HepG2 (cell line): ENCODE data around the gene DDX28. TPM values are rescaled to one million over a fixed set of nuclear protein-coding genes. Genes with fewer than 3 reads are reported as not detected.

Source experiments
- ATAC-seq: fragments of 200-7000 bp; cut with Tn5 transposase; 3 replicates; pipeline ENCODE4 v1.9.1; 2020; ENCODE audit warnings: mild to moderate bottlenecking, moderate library complexity
- BruUV-seq: library from RNA; stranded (reverse); fragments of 400-500 nt; replicated peaks from 2 replicates; lab custom pipeline; 2021; lab: Mats Ljungman, UMichigan
- CTCF ChIA-PET: fragments of 300-600 bp; formaldehyde crosslinking; extraction: SDS; loops from one replicate; lab custom pipeline; 2021; ENCODE audit warnings: low total read pairs, inconsistent platforms, low intra/inter-chr PET ratio; lab: Yijun Ruan, JAX
- POLR2A ChIA-PET: fragments of 350-600 bp; sonication (Branson Sonifier 250); formaldehyde crosslinking; loops from one replicate; lab custom pipeline; 2020; ENCODE audit warnings: antibody characterized with exemption, inconsistent platforms; lab: Yijun Ruan, JAX
- DNase-seq: peaks from one replicate; pipeline ENCODE4 v3.0.0-alpha.2; 2015; ENCODE audit warnings: low spot score
- FAIRE-seq: peaks from 3 replicates; lab custom pipeline; 2011; peaks lifted over from hg19 to GRCh38; lab: Jason Lieb, UNC
- H2AFZ ChIP-seq: one replicate; pipeline ENCODE4 v1.6.1; 2011; ENCODE audit warnings: low read length, inconsistent platforms
- H3K27ac ChIP-seq: fragments of 300-600 bp; 3 replicates; pipeline ENCODE4 v1.8.0; 2011; ENCODE audit warnings: mixed run types, mild to moderate bottlenecking, mixed read lengths, low read length, inconsistent platforms; ENCODE audit not compliant: insufficient read depth; ENCODE audit errors: extremely low read length
- H3K27me3 ChIP-seq, 2 experiments: fragments of 200-600 bp in 1 of 2; 2 replicates in 1 of 2; 3 replicates in 1 of 2; pipeline versions ENCODE4 v1.6.0 to v1.8.0; 2011; ENCODE audit warnings: low read length in 2 of 2, mild to moderate bottlenecking in 2 of 2, moderate library complexity in 2 of 2, inconsistent platforms in 1 of 2; ENCODE audit not compliant: insufficient read depth in 2 of 2, control insufficient read depth in 1 of 2
- H3K36me3 ChIP-seq, 2 experiments: fragments of 200-600 bp in 1 of 2; replicated peaks in 1 of 2; 2 replicates in 1 of 2; 3 replicates in 1 of 2; pipeline versions ENCODE4 v1.5.1 to v1.8.0; 2011; ENCODE audit warnings: low read length in 2 of 2, inconsistent platforms in 1 of 2; ENCODE audit not compliant: insufficient read depth in 2 of 2, control insufficient read depth in 1 of 2
- H3K4me1 ChIP-seq: 2 replicates; pipeline ENCODE4 v1.5.1; 2012; ENCODE audit warnings: low read length, inconsistent platforms; ENCODE audit not compliant: insufficient read depth
- H3K4me2 ChIP-seq: 2 replicates; pipeline ENCODE4 v1.6.0; 2011; ENCODE audit warnings: low read depth, low read length, inconsistent platforms
- H3K4me3 ChIP-seq, 3 experiments: fragments of 200-600 bp in 1 of 3; sonication (generic), shearing (Covaris generic) in 1 of 3; replicated peaks in 1 of 3; 2 replicates each; pipeline ENCODE4 v1.5.1; 2011 to 2016; ENCODE audit warnings: low read length in 3 of 3, inconsistent platforms in 2 of 3, low read depth in 2 of 3, mild to moderate bottlenecking in 2 of 3, control low read depth in 1 of 3, mixed read lengths in 1 of 3; ENCODE audit not compliant: insufficient read depth in 1 of 3
- H3K79me2 ChIP-seq: one replicate; pipeline ENCODE4 v1.6.1; 2011; ENCODE audit warnings: low read length, inconsistent platforms; ENCODE audit not compliant: insufficient read depth
- H3K9ac ChIP-seq: 2 replicates; pipeline ENCODE4 v1.6.0; 2011; ENCODE audit warnings: mild to moderate bottlenecking, low read depth, low read length, inconsistent platforms; ENCODE audit not compliant: insufficient read depth
- H3K9me3 ChIP-seq: 2 replicates; pipeline ENCODE4 v1.5.1; 2012; ENCODE audit warnings: mild to moderate bottlenecking, low read length
- H4K20me1 ChIP-seq: 2 replicates; pipeline ENCODE4 v1.6.0; 2011; ENCODE audit warnings: inconsistent platforms, mild to moderate bottlenecking, low read length, moderate library complexity; ENCODE audit not compliant: insufficient read depth
- ATF4 ChIP-seq, 2 experiments: fragments of 450-650 bp in 1 of 2; sonication (generic) in 1 of 2; formaldehyde crosslinking; IDR thresholded peaks; 2 replicates each; pipeline versions ENCODE4 v1.5.0 to v1.8.0; 2020 to 2022; ENCODE audit warnings: mild to moderate bottlenecking in 1 of 2, missing genetic modification reagents in 1 of 2
- ATM ChIP-seq: fragments of 450-650 bp; IDR thresholded peaks from 2 replicates; pipeline ENCODE4 v1.7.1; 2017; ENCODE audit warnings: mild to moderate bottlenecking, borderline replicate concordance
- CCDC6 ChIP-seq: sonication (generic); formaldehyde crosslinking; IDR thresholded peaks from 2 replicates; pipeline ENCODE4 v1.8.1; 2022; ENCODE audit warnings: mild to moderate bottlenecking, missing genetic modification reagents, moderate library complexity
- ELF3 ChIP-seq: IDR thresholded peaks from 2 replicates; pipeline ENCODE4 v1.6.1; 2016; ENCODE audit warnings: missing genetic modification reagents, missing compliant biosample characterization
- EZH2 ChIP-seq: conservative IDR thresholded peaks from 2 replicates; pipeline ENCODE4 v1.6.1; 2012; ENCODE audit warnings: mild to moderate bottlenecking, low read depth, low read length, moderate library complexity
- KAT2B ChIP-seq: fragments of 150-350 bp; IDR thresholded peaks from 2 replicates; pipeline ENCODE4 v1.6.1; 2014; ENCODE audit warnings: low read depth, low read length, borderline replicate concordance
- KDM5B ChIP-seq: sonication (generic); formaldehyde crosslinking; IDR thresholded peaks from 2 replicates; pipeline ENCODE4 v1.4.0; 2020; ENCODE audit warnings: missing genetic modification reagents, mild to moderate bottlenecking, borderline replicate concordance
- NCOR1 ChIP-seq: fragments of 200-600 bp; sonication (generic); IDR thresholded peaks from 2 replicates; pipeline ENCODE4 v1.7.0; 2017; ENCODE audit warnings: antibody characterized with exemption, low read length, borderline replicate concordance
- SCMH1 ChIP-seq: sonication (generic); formaldehyde crosslinking; IDR thresholded peaks from 2 replicates; pipeline ENCODE4 v1.9.0; 2021; ENCODE audit warnings: missing genetic modification reagents, mild to moderate bottlenecking, borderline replicate concordance
- SNAPC2 ChIP-seq: sonication (generic); formaldehyde crosslinking; IDR thresholded peaks from 2 replicates; pipeline ENCODE4 v1.8.1; 2022; ENCODE audit warnings: mild to moderate bottlenecking, missing genetic modification reagents
- ZMYM3 ChIP-seq: sonication (generic); formaldehyde crosslinking; IDR thresholded peaks from 2 replicates; pipeline ENCODE4 v1.5.1; 2020; ENCODE audit warnings: mild to moderate bottlenecking, missing genetic modification reagents
- ZNF225 ChIP-seq: sonication (generic); formaldehyde crosslinking; IDR thresholded peaks from 2 replicates; pipeline ENCODE4 v1.4.0; 2020; ENCODE audit warnings: mild to moderate bottlenecking, missing genetic modification reagents
- ZNF230 ChIP-seq: sonication (generic); formaldehyde crosslinking; IDR thresholded peaks from 2 replicates; pipeline ENCODE4 v1.4.0; 2020; ENCODE audit warnings: mild to moderate bottlenecking, missing genetic modification reagents
- ZNF235 ChIP-seq: sonication (generic); formaldehyde crosslinking; IDR thresholded peaks from 2 replicates; pipeline ENCODE4 v1.8.1; 2023; ENCODE audit warnings: mild to moderate bottlenecking, missing genetic modification reagents, borderline replicate concordance
- ZNF264 ChIP-seq: sonication (generic); formaldehyde crosslinking; IDR thresholded peaks from 2 replicates; pipeline ENCODE4 v1.4.0; 2020; ENCODE audit warnings: missing genetic modification reagents
- ZNF274 ChIP-seq: sonication (generic); formaldehyde crosslinking; IDR thresholded peaks from 2 replicates; pipeline ENCODE4 v1.5.1; 2020; ENCODE audit warnings: mild to moderate bottlenecking, missing genetic modification reagents
- ZNF33B ChIP-seq: sonication (generic); formaldehyde crosslinking; IDR thresholded peaks from 2 replicates; pipeline ENCODE4 v1.5.1; 2020; ENCODE audit warnings: mild to moderate bottlenecking, missing genetic modification reagents
- ZNF550 ChIP-seq: sonication (generic); formaldehyde crosslinking; IDR thresholded peaks from 2 replicates; pipeline ENCODE4 v1.4.0; 2020; ENCODE audit warnings: mild to moderate bottlenecking, missing genetic modification reagents, borderline replicate concordance
- ZNF552 ChIP-seq: sonication (generic); formaldehyde crosslinking; IDR thresholded peaks from 2 replicates; pipeline ENCODE4 v1.9.0; 2022; ENCODE audit warnings: missing genetic modification reagents, mild to moderate bottlenecking, borderline replicate concordance
- ZNF564 ChIP-seq: sonication (generic); formaldehyde crosslinking; IDR thresholded peaks from 2 replicates; pipeline ENCODE4 v1.8.1; 2023; ENCODE audit warnings: mild to moderate bottlenecking, missing genetic modification reagents
- ZNF615 ChIP-seq: sonication (generic); formaldehyde crosslinking; IDR thresholded peaks from 2 replicates; pipeline ENCODE4 v1.5.0; 2020; ENCODE audit warnings: mild to moderate bottlenecking, missing genetic modification reagents, borderline replicate concordance
- WGBS: methylation state at CpG from one replicate; pipeline ENCODE4 v1.1.6; 2017; ENCODE audit warnings: low lambda C conversion rate; 5-methylcytosine and 5-hydroxymethylcytosine counted together
- in situ Hi-C: cut with HindIII; loops from 2 replicates; pipeline ENCODE4 v1.10.0; 2017; ENCODE audit warnings: low pct_unique_long_range_greater_than_20kb; ENCODE audit not compliant: extremely low pct_ligation_motif_present
- intact Hi-C: fragments of 100-400 bp; cut with micrococcal nuclease; formaldehyde crosslinking; loops from one replicate; pipeline ENCODE4 v1.10.0; 2022; ENCODE audit not compliant: unreplicated experiment
- polyA plus RNA-seq, 8 experiments: library from polyadenylated mRNA; depleted of rRNA in 3 of 8; stranded (reverse) in 7 of 8; unstranded in 1 of 8; fragments of >200 nt; fragmentation: Illumina TruSeq in 4 of 8; extraction: Trizol in 4 of 8; gene quantifications; 2 replicates each; pipeline versions ENCODE4 v1.2.1 to v1.2.3, GENCODE V29; 2011 to 2016; ENCODE audit warnings: low read depth in 4 of 8, missing spikeins in 1 of 8, mixed read lengths in 1 of 8; ENCODE audit not compliant: insufficient read depth in 1 of 8
- total RNA-seq, 5 experiments: library from RNA; depleted of rRNA; stranded (reverse); fragments of >200 nt; fragmentation: Illumina TruSeq; extraction: Trizol; gene quantifications; 2 replicates each; pipeline ENCODE4 v1.2.3, GENCODE V29; 2016; ENCODE audit warnings: low read depth in 1 of 5
- TF ChIP-seq, protein P1 (sequence below): IDR thresholded peaks from 2 replicates; pipeline ENCODE4 v1.6.1; 2016

The DDX28 gene
- total and polyA plus RNA-seq, 2 of the 13 experiments (the other 11 are each of a cell fraction or from before 2014, with no cell fraction given) = 14.1 to 16.4 TPM

- TF ChIP-seq ZNF550 (no peak), ZNF235 (CRISPR knock-in tag) (no peak), ZNF230 (CRISPR knock-in tag) (no peak), ZNF33B (CRISPR knock-in tag) (no peak)
Measured at GRCh38 chr16:68009157-68009735, 13.8 kb downstream of the DDX28 start (continued).

- CTCF ChIA-PET = no interaction called here
- peak overlapping the region; percentile 28 for H2AFZ ChIP-seq
- TF ChIP-seq ELF3 (CRISPR knock-in tag) (no peak), ZMYM3 (CRISPR knock-in tag) (peak; percentile 39; the same call in 1 of the 2 replicates), ZNF615 (CRISPR knock-in tag) (no peak), KAT2B (no peak), ATF4 (CRISPR knock-in tag; IDR thresholded peaks at IDR 0.05) (no peak), ZNF225 (CRISPR knock-in tag) (no peak), ZNF564 (CRISPR knock-in tag) (no peak), ZNF264 (CRISPR knock-in tag) (no peak), EZH2 (no peak), ZNF552 (CRISPR knock-in tag) (0 out of 2 replicates have a peak, but pooled peaks have one; percentile 31), ATM (no peak), SNAPC2 (CRISPR knock-in tag) (no peak), KDM5B (CRISPR knock-in tag) (0 out of 2 replicates have a peak, but pooled peaks have one; percentile 20), SCMH1 (CRISPR knock-in tag) (no peak), ZNF274 (CRISPR knock-in tag) (no peak), NCOR1 (no peak), CCDC6 (CRISPR knock-in tag) (no peak)
- TF ChIP-seq, protein P1, sequence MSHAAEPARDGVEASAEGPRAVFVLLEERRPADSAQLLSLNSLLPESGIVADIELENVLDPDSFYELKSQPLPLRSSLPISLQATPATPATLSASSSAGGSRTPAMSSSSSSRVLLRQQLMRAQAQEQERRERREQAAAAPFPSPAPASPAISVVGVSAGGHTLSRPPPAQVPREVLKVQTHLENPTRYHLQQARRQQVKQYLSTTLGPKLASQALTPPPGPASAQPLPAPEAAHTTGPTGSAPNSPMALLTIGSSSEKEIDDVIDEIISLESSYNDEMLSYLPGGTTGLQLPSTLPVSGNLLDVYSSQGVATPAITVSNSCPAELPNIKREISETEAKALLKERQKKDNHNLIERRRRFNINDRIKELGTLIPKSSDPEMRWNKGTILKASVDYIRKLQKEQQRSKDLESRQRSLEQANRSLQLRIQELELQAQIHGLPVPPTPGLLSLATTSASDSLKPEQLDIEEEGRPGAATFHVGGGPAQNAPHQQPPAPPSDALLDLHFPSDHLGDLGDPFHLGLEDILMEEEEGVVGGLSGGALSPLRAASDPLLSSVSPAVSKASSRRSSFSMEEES (CRISPR knock-in tag) = no peak
Measured at GRCh38 chr16:68005786-68006286, 17.2 kb downstream of the DDX28 start.

More at GRCh38 chr16:68005786-68006286, 17.2 kb downstream of the DDX28 start:
- peak overlapping the region; percentile 31; the same call in 1 of the 2 replicates for H3K9ac ChIP-seq
- no peaks in the 10 kb centered on the region for H3K79me2 ChIP-seq
- intact Hi-C loops (no loop called here), in situ Hi-C loops (no loop called here)
- POLR2A ChIA-PET = interaction anchor here (0.6 to 2.1 kb wide), 2 partner anchors 17 to 106 kb away, joined by 4 to 7 read pairs; partner anchors contain the start of genes DDX28 and DUS2
- FAIRE-seq = no peak
- peaks cover 0 to 9% of the 10 kb centered on the region in 2 experiments; a peak in 2 of 5 replicates for H3K27me3 ChIP-seq
- H3K9me3 ChIP-seq = no peaks in the 10 kb centered on the region
- 5% methylated on average over 6 of the region's 6 CpGs for WGBS
- no peaks in the 10 kb centered on the region for H3K36me3 ChIP-seq
- H3K4me2 ChIP-seq = peak overlapping the region; percentile 67
- DNase-seq = no peak
- H3K27ac ChIP-seq = no peak overlapping the region
- H4K20me1 ChIP-seq = no peaks in the 10 kb centered on the region
- BruUV-seq = no TSS peak
- H3K4me3 ChIP-seq = peak overlapping the region in 2 of 3 experiments; percentile 1 to 15; a peak in 1 of 6 replicates
- peak; percentile 66 for ATAC-seq
- H3K4me1 ChIP-seq = peaks cover 24% of the 10 kb centered on the region
